HL-60 (cell line): ENCODE data around the gene RTN4IP1.

Source experiments
- CTCF ChIP-seq: IDR thresholded peaks from one replicate; pipeline ENCODE4 v1.5.1; 2011; ENCODE audit warnings: low read length, control low read depth, inconsistent platforms; ENCODE audit not compliant: insufficient read depth
- POLR2AphosphoS5 ChIP-seq: IDR thresholded peaks from 2 replicates; pipeline ENCODE4 v1.6.1; 2012; ENCODE audit warnings: low read depth
- REST ChIP-seq: IDR thresholded peaks from 2 replicates; pipeline ENCODE4 v1.6.1; 2012; ENCODE audit warnings: low read depth; ENCODE audit not compliant: insufficient replicate concordance

- TF ChIP-seq CTCF (no peak), POLR2AphosphoS5 (no peak), REST (no peak)
These were observed 47.8 kb downstream of the RTN4IP1 start for GRCh38 chr6:106581468-106581867.
